ENCODE results near the gene CFAP74.

DNA sequence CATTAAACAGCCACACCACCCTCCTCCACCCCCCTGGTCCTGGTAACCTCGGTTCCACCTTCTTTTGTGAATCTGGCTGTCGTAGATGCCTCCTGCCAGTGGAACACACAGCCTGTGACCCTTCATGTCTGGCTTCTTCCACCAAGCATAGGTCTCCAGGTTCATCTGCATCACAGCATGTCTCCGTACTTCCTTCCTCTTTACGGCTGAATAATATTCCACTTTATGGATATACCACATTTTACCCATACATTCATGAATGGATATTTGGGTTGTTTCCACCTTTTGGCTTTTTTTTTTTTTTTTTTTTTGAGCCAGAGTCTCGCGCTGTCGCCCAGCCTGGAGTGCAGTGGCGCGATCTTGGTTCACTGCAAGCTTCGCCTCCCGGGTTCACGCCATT, 100.4 kb downstream of the CFAP74 start:
- TF ChIP-seq, protein P1, sequence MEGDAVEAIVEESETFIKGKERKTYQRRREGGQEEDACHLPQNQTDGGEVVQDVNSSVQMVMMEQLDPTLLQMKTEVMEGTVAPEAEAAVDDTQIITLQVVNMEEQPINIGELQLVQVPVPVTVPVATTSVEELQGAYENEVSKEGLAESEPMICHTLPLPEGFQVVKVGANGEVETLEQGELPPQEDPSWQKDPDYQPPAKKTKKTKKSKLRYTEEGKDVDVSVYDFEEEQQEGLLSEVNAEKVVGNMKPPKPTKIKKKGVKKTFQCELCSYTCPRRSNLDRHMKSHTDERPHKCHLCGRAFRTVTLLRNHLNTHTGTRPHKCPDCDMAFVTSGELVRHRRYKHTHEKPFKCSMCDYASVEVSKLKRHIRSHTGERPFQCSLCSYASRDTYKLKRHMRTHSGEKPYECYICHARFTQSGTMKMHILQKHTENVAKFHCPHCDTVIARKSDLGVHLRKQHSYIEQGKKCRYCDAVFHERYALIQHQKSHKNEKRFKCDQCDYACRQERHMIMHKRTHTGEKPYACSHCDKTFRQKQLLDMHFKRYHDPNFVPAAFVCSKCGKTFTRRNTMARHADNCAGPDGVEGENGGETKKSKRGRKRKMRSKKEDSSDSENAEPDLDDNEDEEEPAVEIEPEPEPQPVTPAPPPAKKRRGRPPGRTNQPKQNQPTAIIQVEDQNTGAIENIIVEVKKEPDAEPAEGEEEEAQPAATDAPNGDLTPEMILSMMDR (IDR thresholded peaks at IDR 0.05; ENCODE audit: extremely low read depth in 1 of 2, insufficient read depth in 1 of 2, low read depth in 1 of 2, low read length in 2 of 2) = no peak
- TF ChIP-seq EZH2 (IDR thresholded peaks at IDR 0.05; ENCODE audit: borderline replicate concordance, low read depth, low read length, severe bottlenecking) (no peak), POLR2AphosphoS5 (IDR thresholded peaks at IDR 0.05; ENCODE audit: insufficient read depth, low read depth, low read length) (no peak), POLR2A (IDR thresholded peaks at IDR 0.05; ENCODE audit: low read depth, low read length) (no peak)

Data from endothelial cell of umbilical vein (primary cell).